SK-N-SH (cell line): Measurements from ENCODE around the gene MAST2. TPM values are rescaled to one million over a fixed set of nuclear protein-coding genes. Genes with fewer than 3 reads are reported as not detected.

Experiments
- CTCF ChIA-PET: fragments of 300-600, 350-600 bp; formaldehyde crosslinking; extraction: SDS; loops from one replicate; lab custom pipeline; 2021; lab: Yijun Ruan, JAX
- POLR2A ChIA-PET: fragments of 350-600 bp; sonication (Branson Sonifier 250); formaldehyde crosslinking; extraction: SDS; loops from one replicate; lab custom pipeline; 2020; ENCODE audit warnings: antibody characterized with exemption, inconsistent platforms; lab: Yijun Ruan, JAX
- DNase-seq: peaks from one replicate; pipeline ENCODE4 v3.0.0; 2012
- H2AFZ ChIP-seq: fragments of 200-600 bp; sonication (generic); 2 replicates; pipeline ENCODE4 v1.8.1; 2016; ENCODE audit warnings: antibody characterized with exemption, mild to moderate bottlenecking, low read depth
- H3F3A ChIP-seq: fragments of 200-600 bp; sonication (generic); replicated peaks from 2 replicates; pipeline ENCODE3; 2016; ENCODE audit warnings: antibody characterized with exemption, mild to moderate bottlenecking; ENCODE audit not compliant: insufficient read depth
- H3K27ac ChIP-seq, 2 experiments: fragments of 200-500 bp in 1 of 2; fragments of 200-600 bp in 1 of 2; sonication (Bioruptor generic) in 1 of 2; sonication (generic), shearing (Covaris generic) in 1 of 2; 2 replicates each; pipeline versions ENCODE4 v1.5.1 to v1.6.1; 2014 to 2016; ENCODE audit warnings: low read depth in 2 of 2, inconsistent platforms in 1 of 2, low read length in 1 of 2, mild to moderate bottlenecking in 1 of 2, mixed read lengths in 1 of 2
- H3K27me3 ChIP-seq: fragments of 200-600 bp; sonication (generic), shearing (Covaris generic); 2 replicates; pipeline ENCODE4 v1.6.1; 2016; ENCODE audit warnings: mixed run types; ENCODE audit not compliant: insufficient read depth
- H3K36me3 ChIP-seq, 2 experiments: fragments of 200-500 bp in 1 of 2; fragments of 200-600 bp in 1 of 2; sonication (Bioruptor generic) in 1 of 2; sonication (generic) in 1 of 2; replicated peaks in 1 of 2; 2 replicates each; pipeline versions ENCODE3 to v1.5.1; 2014 to 2016; ENCODE audit warnings: low read length in 1 of 2, mild to moderate bottlenecking in 1 of 2; ENCODE audit not compliant: insufficient read depth in 2 of 2, control insufficient read depth in 1 of 2
- H3K4me1 ChIP-seq, 2 experiments: fragments of 200-500 bp in 1 of 2; fragments of 200-600 bp in 1 of 2; sonication (Bioruptor generic) in 1 of 2; sonication (generic), shearing (Covaris generic) in 1 of 2; 2 replicates each; pipeline versions ENCODE4 v1.5.1 to v1.6.1; 2014 to 2016; ENCODE audit warnings: low read depth in 1 of 2, low read length in 1 of 2, mixed run types in 1 of 2; ENCODE audit not compliant: insufficient read depth in 2 of 2, control insufficient read depth in 1 of 2
- H3K4me2 ChIP-seq: fragments of 200-600 bp; sonication (generic), shearing (Covaris generic); 2 replicates; pipeline ENCODE4 v1.6.1; 2017; ENCODE audit warnings: mixed run types
- H3K4me3 ChIP-seq, 2 experiments: fragments of 200-500 bp in 1 of 2; fragments of 200-600 bp in 1 of 2; sonication (Bioruptor generic) in 1 of 2; sonication (generic), shearing (Covaris generic) in 1 of 2; 2 replicates each; pipeline versions ENCODE4 v1.5.1 to v1.8.1; 2014 to 2016; ENCODE audit warnings: low read depth in 2 of 2, inconsistent platforms in 1 of 2, low read length in 1 of 2, mild to moderate bottlenecking in 1 of 2, mixed read lengths in 1 of 2, moderate library complexity in 1 of 2
- H3K79me2 ChIP-seq: fragments of 200-600 bp; sonication (generic); 2 replicates; pipeline ENCODE4 v1.8.1; 2017; ENCODE audit warnings: mild to moderate bottlenecking; ENCODE audit not compliant: insufficient read depth
- H3K9ac ChIP-seq: fragments of 200-600 bp; sonication (generic); 2 replicates; pipeline ENCODE4 v1.6.1; 2017; ENCODE audit warnings: mixed run types
- H3K9me2 ChIP-seq: fragments of 200-600 bp; sonication (generic); 2 replicates; pipeline ENCODE4 v1.6.1; 2017; ENCODE audit warnings: mixed run types
- H3K9me3 ChIP-seq: fragments of 200-600 bp; sonication (generic); 2 replicates; pipeline ENCODE4 v1.6.1; 2017; ENCODE audit warnings: mixed run types, mild to moderate bottlenecking, moderate library complexity
- H4K20me1 ChIP-seq: fragments of 200-600 bp; sonication (generic); 2 replicates; pipeline ENCODE4 v1.6.1; 2017; ENCODE audit warnings: mild to moderate bottlenecking, mixed run types; ENCODE audit not compliant: insufficient read depth
- CHD2 ChIP-seq: fragments of 150-350 bp; IDR thresholded peaks from 2 replicates; pipeline ENCODE4 v1.6.1; 2018; ENCODE audit warnings: low read length; ENCODE audit not compliant: partially characterized antibody
- CTCF ChIP-seq: fragments of 200-600 bp; sonication (generic); IDR thresholded peaks from 2 replicates; pipeline ENCODE4 v1.6.1; 2017; ENCODE audit warnings: antibody characterized with exemption, mild to moderate bottlenecking, moderate library complexity
- ELF1 ChIP-seq: IDR thresholded peaks from 2 replicates; pipeline ENCODE4 v1.4.0; 2012
- EP300 ChIP-seq, 2 experiments: IDR thresholded peaks; 2 replicates each; pipeline versions ENCODE4 v1.4.0 to v1.6.1; 2012; ENCODE audit warnings: borderline replicate concordance in 1 of 2, low read depth in 1 of 2, low read length in 1 of 2
- EZH2phosphoT487 ChIP-seq: fragments of 200-600 bp; sonication (generic); IDR thresholded peaks from 2 replicates; pipeline ENCODE4 v1.6.1; 2017; ENCODE audit warnings: low read depth, mixed run types, mild to moderate bottlenecking, antibody characterized with exemption, moderate library complexity, borderline replicate concordance
- FOXJ3 ChIP-seq: sonication (generic); formaldehyde crosslinking; IDR thresholded peaks from 2 replicates; pipeline ENCODE4 v1.5.1; 2020; ENCODE audit warnings: mild to moderate bottlenecking, missing genetic modification reagents
- FOXM1 ChIP-seq: IDR thresholded peaks from 2 replicates; pipeline ENCODE4 v1.4.0; 2012; ENCODE audit warnings: low read depth, mild to moderate bottlenecking
- GABPA ChIP-seq: IDR thresholded peaks from 2 replicates; pipeline ENCODE4 v1.4.0; 2012; ENCODE audit warnings: low read depth, mild to moderate bottlenecking
- GATA2 ChIP-seq: sonication (generic); formaldehyde crosslinking; IDR thresholded peaks from 2 replicates; pipeline ENCODE4 v1.5.0; 2020; ENCODE audit warnings: mild to moderate bottlenecking, missing genetic modification reagents
- IRF3 ChIP-seq: fragments of 150-350 bp; IDR thresholded peaks from 2 replicates; pipeline ENCODE4 v1.6.1; 2016; ENCODE audit warnings: mild to moderate bottlenecking, low read depth, low read length
- JUND ChIP-seq: IDR thresholded peaks from 2 replicates; pipeline ENCODE4 v1.4.0; 2012
- MAX ChIP-seq: IDR thresholded peaks from 2 replicates; pipeline ENCODE4 v1.4.0; 2012; ENCODE audit warnings: low read depth
- MEF2A ChIP-seq: IDR thresholded peaks from 2 replicates; pipeline ENCODE4 v1.4.0; 2012; ENCODE audit warnings: low read depth, borderline replicate concordance
- NRF1 ChIP-seq: IDR thresholded peaks from 2 replicates; pipeline ENCODE4 v1.6.1; 2012; ENCODE audit warnings: low read depth, mild to moderate bottlenecking, low read length
- PBX3 ChIP-seq: IDR thresholded peaks from 2 replicates; pipeline ENCODE4; 2012
- POLR2AphosphoS5 ChIP-seq: IDR thresholded peaks from 2 replicates; pipeline ENCODE4 v1.6.1; 2012; ENCODE audit warnings: low read depth, low read length
- RCOR1 ChIP-seq: fragments of 150-350 bp; IDR thresholded peaks from 2 replicates; pipeline ENCODE4 v1.6.1; 2017; ENCODE audit warnings: antibody characterized with exemption, low read length
- RFX5 ChIP-seq: IDR thresholded peaks from 2 replicates; pipeline ENCODE4 v1.6.1; 2012; ENCODE audit warnings: mild to moderate bottlenecking, improper control_type of control experiment, low read length
- RXRA ChIP-seq: IDR thresholded peaks from 2 replicates; pipeline ENCODE4 v1.4.0; 2012; ENCODE audit warnings: low read depth, mild to moderate bottlenecking, borderline replicate concordance
- SIN3A ChIP-seq: IDR thresholded peaks from 2 replicates; pipeline ENCODE4 v1.6.1; 2012; ENCODE audit warnings: low read depth, mild to moderate bottlenecking, low read length, moderate library complexity, borderline replicate concordance
- SMC3 ChIP-seq: IDR thresholded peaks from 2 replicates; pipeline ENCODE4 v1.6.1; 2012; ENCODE audit warnings: low read depth, low read length, improper control_type of control experiment
- TAF1 ChIP-seq: IDR thresholded peaks from 2 replicates; pipeline ENCODE4 v1.6.1; 2012; ENCODE audit warnings: low read depth, mild to moderate bottlenecking, low read length, moderate library complexity, borderline replicate concordance
- TEAD4 ChIP-seq: IDR thresholded peaks from 2 replicates; pipeline ENCODE4 v1.4.0; 2012; ENCODE audit warnings: mild to moderate bottlenecking, borderline replicate concordance; ENCODE audit not compliant: insufficient read depth
- USF1 ChIP-seq: IDR thresholded peaks from 2 replicates; pipeline ENCODE4 v1.4.0; 2012; ENCODE audit warnings: low read depth, borderline replicate concordance
- USF2 ChIP-seq: fragments of 150-350 bp; IDR thresholded peaks from 2 replicates; pipeline ENCODE4 v1.6.1; 2017; ENCODE audit warnings: antibody characterized with exemption, low read length, low read depth, borderline replicate concordance
- YY1 ChIP-seq: IDR thresholded peaks from 2 replicates; pipeline ENCODE4 v1.4.0; 2012; ENCODE audit warnings: low read depth, mild to moderate bottlenecking
- WGBS: methylation state at CpG from one replicate; pipeline ENCODE4 v1.1.6; 2017; ENCODE audit warnings: low lambda C conversion rate; 5-methylcytosine and 5-hydroxymethylcytosine counted together
- polyA plus RNA-seq, 3 experiments: library from polyadenylated mRNA; depleted of rRNA; stranded (reverse); fragments of >200 nt; gene quantifications; 2 replicates each; pipeline ENCODE4 v1.2.3, GENCODE V29; 2012

Gene MAST2
- polyA plus RNA-seq, 1 of the 3 experiments (the other 2 are of a cell fraction) = 53.4 TPM

GRCh38 chr1:45802343-45803298 is 791 bp upstream of the MAST2 start:
- ChIA-PET POLR2A (interaction anchor here (1.8 kb wide), 1 partner anchor 281 kb away, joined by 5 read pairs; the partner anchor contains the start of gene PRDX1), CTCF (no interaction called here)
- Histone ChIP-seq H3K27ac (peak overlapping the region; percentile 93 to 98), H4K20me1 (0 out of 2 replicates have a peak, but pooled peaks cover 5% of the 10 kb centered on the region), H3F3A (peaks cover 11% of the 10 kb centered on the region), H3K27me3 (no peaks in the 10 kb centered on the region), H3K79me2 (peaks cover 38% of the 10 kb centered on the region), H3K9ac (peak overlapping the region; percentile 92), H2AFZ (peak overlapping the region; percentile 97), H3K36me3 (peaks cover 0 to 4% of the 10 kb centered on the region in 2 experiments), H3K9me3 (no peaks in the 10 kb centered on the region), H3K4me3 (peak overlapping the region; percentile 53 to 82), H3K9me2 (no peaks in the 10 kb centered on the region), H3K4me2 (peak overlapping the region; percentile 85), H3K4me1 (peaks cover 6 to 13% of the 10 kb centered on the region in 2 experiments; a peak in 3 of 4 replicates)
- peak; percentile 81 for DNase-seq
- WGBS = 37% methylated on average over 11 of the region's 11 CpGs
- TF ChIP-seq EP300 (IDR thresholded peaks at IDR 0.05; ENCODE audit: borderline replicate concordance in 1 of 2, low read depth in 1 of 2, low read length in 1 of 2) = no peak
- TF ChIP-seq SMC3 = no peak
- 0 out of 2 replicates have a peak, but pooled peaks have one; percentile 27 for TF ChIP-seq PBX3
- no peak for TF ChIP-seq MEF2A
- TF ChIP-seq CHD2 = no peak
- TF ChIP-seq FOXJ3 (CRISPR knock-in tag) = no peak
- TF ChIP-seq POLR2AphosphoS5 = peak; percentile 40; the same call in 1 of the 2 replicates
- TF ChIP-seq GABPA = no peak
- TF ChIP-seq USF1 = no peak; the same call in 1 of the 2 replicates
- TF ChIP-seq RXRA = no peak
- no peak for TF ChIP-seq USF2
- no peak for TF ChIP-seq NRF1
- peak; percentile 92; the same call in 1 of the 2 replicates for TF ChIP-seq SIN3A
- TF ChIP-seq JUND = peak; percentile 79
- no peak for TF ChIP-seq IRF3
- no peak for TF ChIP-seq TAF1
- peak; percentile 97 for TF ChIP-seq MAX
- no peak for TF ChIP-seq EZH2phosphoT487
- no peak for TF ChIP-seq CTCF
- TF ChIP-seq RFX5 = no peak
- TF ChIP-seq FOXM1 = no peak
- no peak for TF ChIP-seq TEAD4
- TF ChIP-seq ELF1 = no peak
- TF ChIP-seq YY1 = no peak
- no peak for TF ChIP-seq GATA2
- TF ChIP-seq RCOR1 = no peak
